Caco-2 (cell line): Measurements from ENCODE around the gene UGT1A4. TPM values are rescaled to one million over a fixed set of nuclear protein-coding genes. Genes with fewer than 3 reads are reported as not detected.

ENCODE experiments used
- BruUV-seq: library from RNA; stranded (reverse); fragments of 400-500 nt; replicated peaks from 2 replicates; lab custom pipeline; 2021; lab: Mats Ljungman, UMichigan
- CTCF ChIA-PET: fragments of 300-600 bp; sonication (Branson Sonifier 250); formaldehyde crosslinking; loops from one replicate; lab custom pipeline; 2022; ENCODE audit warnings: antibody characterized with exemption; lab: Charles Lee
- POLR2A ChIA-PET: fragments of 300-600 bp; sonication (Branson Sonifier 250); formaldehyde crosslinking; loops from one replicate; lab custom pipeline; 2022; ENCODE audit warnings: antibody characterized with exemption; lab: Charles Lee
- DNase-seq, 2 experiments: peaks; one replicate each; pipeline versions ENCODE4 v3.0.0 to v3.0.0-alpha.2; 2020 to 2022
- H3K27me3 ChIP-seq: replicated peaks from 2 replicates; pipeline ENCODE4 v1.6.0; 2011; ENCODE audit warnings: low read length; ENCODE audit not compliant: control insufficient read depth, insufficient read depth
- H3K36me3 ChIP-seq: 2 replicates; pipeline ENCODE4 v1.5.1; 2011; ENCODE audit warnings: low read length; ENCODE audit not compliant: control insufficient read depth, insufficient read depth
- H3K4me1 ChIP-seq: fragments of 250-450 bp; sonication (Bioruptor Pico); 2 replicates; pipeline ENCODE4 v1.5.1; 2020; ENCODE audit warnings: mild to moderate bottlenecking
- H3K4me3 ChIP-seq: 2 replicates; pipeline ENCODE4 v1.5.1; 2011; ENCODE audit warnings: low read depth, mild to moderate bottlenecking, control low read depth, low read length
- H3K9me3 ChIP-seq: fragments of 250-450 bp; sonication (Bioruptor Pico); 2 replicates; pipeline ENCODE4 v1.5.1; 2020; ENCODE audit warnings: mild to moderate bottlenecking, moderate library complexity
- H3K27ac Mint-ChIP-seq: one replicate; pipeline ENCODE4 v1.8.0; 2022; ENCODE audit warnings: mixed read lengths; ENCODE audit not compliant: unreplicated experiment
- H3K27me3 Mint-ChIP-seq: one replicate; pipeline ENCODE4 v1.8.0; 2022; ENCODE audit warnings: mixed read lengths; ENCODE audit not compliant: insufficient read depth, unreplicated experiment
- H3K36me3 Mint-ChIP-seq: one replicate; pipeline ENCODE4 v1.8.0; 2022; ENCODE audit warnings: mild to moderate bottlenecking, mixed read lengths; ENCODE audit not compliant: insufficient read depth, unreplicated experiment
- H3K4me1 Mint-ChIP-seq: one replicate; pipeline ENCODE4 v1.8.0; 2022; ENCODE audit warnings: low read depth, mixed read lengths; ENCODE audit not compliant: unreplicated experiment
- H3K4me3 Mint-ChIP-seq: one replicate; pipeline ENCODE4 v1.8.0; 2022; ENCODE audit warnings: mild to moderate bottlenecking, moderate library complexity, mixed read lengths; ENCODE audit not compliant: unreplicated experiment
- H3K9me3 Mint-ChIP-seq: one replicate; pipeline ENCODE4 v1.8.0; 2022; ENCODE audit warnings: mixed read lengths; ENCODE audit not compliant: unreplicated experiment
- CTCF ChIP-seq, 2 experiments: fragments of 200-600 bp in 1 of 2; IDR thresholded peaks; 1 replicate in 1 of 2; 2 replicates in 1 of 2; pipeline versions ENCODE4 v1.5.1 to v1.8.0; 2011 to 2022; ENCODE audit warnings: antibody characterized with exemption in 1 of 2, control low read depth in 1 of 2, inconsistent platforms in 1 of 2, low read depth in 1 of 2, low read length in 1 of 2, mild to moderate bottlenecking in 1 of 2, moderate library complexity in 1 of 2; ENCODE audit not compliant: insufficient read depth in 1 of 2, severe bottlenecking in 1 of 2, unreplicated experiment in 1 of 2
- intact Hi-C: fragments of 100-400 bp; cut with micrococcal nuclease; formaldehyde crosslinking; loops from one replicate; pipeline ENCODE4 v1.10.0; 2022; ENCODE audit not compliant: unreplicated experiment
- total RNA-seq: library from RNA; stranded (reverse); gene quantifications from 2 replicates; pipeline ENCODE4 v1.2.3, GENCODE V29; 2022

UGT1A4 gene
- total RNA-seq, 1 experiment from 2014 or later = 0.79 TPM

GRCh38 chr2:233705911-233706506 lies 12.5 kb upstream of the UGT1A4 start:
- Mint-ChIP-seq H3K4me3 (no peak overlapping the region), H3K4me1 (peaks cover 37% of the 10 kb centered on the region), H3K27ac (no peak overlapping the region), H3K36me3 (peaks cover 7% of the 10 kb centered on the region), H3K27me3 (no peaks in the 10 kb centered on the region), H3K9me3 (peaks cover 10% of the 10 kb centered on the region)
- H3K36me3 ChIP-seq = no peaks in the 10 kb centered on the region
- ChIA-PET CTCF (no interaction called here), POLR2A (no interaction called here)
- H3K4me3 ChIP-seq = no peak overlapping the region
- peaks cover 43% of the 10 kb centered on the region for H3K4me1 ChIP-seq
- intact Hi-C loops = no loop called here
- no peaks in the 10 kb centered on the region for H3K9me3 ChIP-seq
- TF ChIP-seq CTCF (IDR thresholded peaks at IDR 0.05; ENCODE audit: insufficient read depth in 1 of 2, low read depth in 1 of 2, low read length in 1 of 2, severe bottlenecking in 1 of 2, unreplicated experiment in 1 of 2) = no peak
- H3K27me3 ChIP-seq = no peaks in the 10 kb centered on the region
- no peak for DNase-seq
- BruUV-seq = no TSS peak

- CTCF ChIA-PET = no interaction called here
Observed at GRCh38 chr2:233706720-233707119, 11.8 kb upstream of the UGT1A4 start.

GRCh38 chr2:233707940-233708644 lies 10.4 kb upstream of the UGT1A4 start:
- H3K27me3 ChIP-seq = no peaks in the 10 kb centered on the region
- no peak for TF ChIP-seq CTCF (IDR thresholded peaks at IDR 0.05; ENCODE audit: insufficient read depth in 1 of 2, low read depth in 1 of 2, low read length in 1 of 2, severe bottlenecking in 1 of 2, unreplicated experiment in 1 of 2)
- no TSS peak for BruUV-seq
- peaks cover 12% of the 10 kb centered on the region for H3K36me3 Mint-ChIP-seq
- no peak overlapping the region for H3K4me3 ChIP-seq
- ChIA-PET CTCF (no interaction called here), POLR2A (no interaction called here)
- intact Hi-C loops = no loop called here
- H3K4me3 Mint-ChIP-seq = no peak overlapping the region
- no peak overlapping the region for H3K27ac Mint-ChIP-seq
- peaks cover 31% of the 10 kb centered on the region for H3K4me1 ChIP-seq
- no peaks in the 10 kb centered on the region for H3K9me3 ChIP-seq
- peaks cover 23% of the 10 kb centered on the region for H3K4me1 Mint-ChIP-seq
- peaks cover 10% of the 10 kb centered on the region for H3K9me3 Mint-ChIP-seq
- no peaks in the 10 kb centered on the region for H3K36me3 ChIP-seq
- no peaks in the 10 kb centered on the region for H3K27me3 Mint-ChIP-seq
- DNase-seq = no peak

More at GRCh38 chr2:233706720-233707119, 11.8 kb upstream of the UGT1A4 start:
- DNase-seq = no peak
- peaks cover 10% of the 10 kb centered on the region for H3K9me3 Mint-ChIP-seq
- POLR2A ChIA-PET = no interaction called here
- peaks cover 33% of the 10 kb centered on the region for H3K4me1 Mint-ChIP-seq
- no peak overlapping the region for H3K27ac Mint-ChIP-seq
- H3K27me3 Mint-ChIP-seq = no peaks in the 10 kb centered on the region
- intact Hi-C loops = no loop called here
- H3K4me3 Mint-ChIP-seq = no peak overlapping the region
- peaks cover 12% of the 10 kb centered on the region for H3K36me3 Mint-ChIP-seq
- Histone ChIP-seq H3K36me3 (no peaks in the 10 kb centered on the region), H3K9me3 (no peaks in the 10 kb centered on the region), H3K27me3 (no peaks in the 10 kb centered on the region), H3K4me1 (peaks cover 41% of the 10 kb centered on the region), H3K4me3 (no peak overlapping the region)
- no TSS peak for BruUV-seq
- no peak for TF ChIP-seq CTCF (IDR thresholded peaks at IDR 0.05; ENCODE audit: insufficient read depth in 1 of 2, low read depth in 1 of 2, low read length in 1 of 2, severe bottlenecking in 1 of 2, unreplicated experiment in 1 of 2)
